Measurements from ENCODE around the gene DNAJC3. TPM values are rescaled to one million over a fixed set of nuclear protein-coding genes. Genes with fewer than 3 reads are reported as not detected.
"Not testable (repeated sequence)": the region's sequence is repeated elsewhere in the genome, so short reads cannot be mapped to it uniquely, and the experiment has no call there.

Gene DNAJC3
- total RNA-seq, 1 donor from 2014 or later = 9.5 TPM

DNA sequence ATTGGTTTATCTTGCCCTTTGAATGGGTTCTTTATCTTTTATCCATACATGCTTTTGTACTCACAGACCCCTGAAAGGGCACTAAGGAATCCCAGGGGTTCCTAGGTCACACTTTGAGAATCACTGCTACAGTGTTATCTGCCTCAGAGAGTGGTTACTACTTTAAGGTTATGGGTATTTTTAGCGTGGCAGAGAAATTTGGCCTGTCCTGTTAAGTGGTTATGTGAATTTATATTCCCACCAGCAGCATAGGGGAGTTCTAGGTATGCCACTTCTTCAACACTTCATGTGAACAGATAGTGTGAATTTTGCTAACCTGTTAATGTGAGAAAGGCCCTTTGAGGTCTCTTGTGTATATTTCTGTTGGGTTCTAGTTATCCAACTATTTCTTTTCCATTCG lies 75.7 kb downstream of the DNAJC3 start:
- peaks cover 3% of the 10 kb centered on the region for H3K27me3 Mint-ChIP-seq (ENCODE audit: unreplicated experiment)
- no peak for DNase-seq
- no peaks in the 10 kb centered on the region for H3K4me1 Mint-ChIP-seq (ENCODE audit: low read depth, unreplicated experiment)
- no peaks in the 10 kb centered on the region for H3K36me3 Mint-ChIP-seq (ENCODE audit: unreplicated experiment)
- H3K4me3 Mint-ChIP-seq (ENCODE audit: unreplicated experiment) = no peak overlapping the region
- TF ChIP-seq, protein P1, sequence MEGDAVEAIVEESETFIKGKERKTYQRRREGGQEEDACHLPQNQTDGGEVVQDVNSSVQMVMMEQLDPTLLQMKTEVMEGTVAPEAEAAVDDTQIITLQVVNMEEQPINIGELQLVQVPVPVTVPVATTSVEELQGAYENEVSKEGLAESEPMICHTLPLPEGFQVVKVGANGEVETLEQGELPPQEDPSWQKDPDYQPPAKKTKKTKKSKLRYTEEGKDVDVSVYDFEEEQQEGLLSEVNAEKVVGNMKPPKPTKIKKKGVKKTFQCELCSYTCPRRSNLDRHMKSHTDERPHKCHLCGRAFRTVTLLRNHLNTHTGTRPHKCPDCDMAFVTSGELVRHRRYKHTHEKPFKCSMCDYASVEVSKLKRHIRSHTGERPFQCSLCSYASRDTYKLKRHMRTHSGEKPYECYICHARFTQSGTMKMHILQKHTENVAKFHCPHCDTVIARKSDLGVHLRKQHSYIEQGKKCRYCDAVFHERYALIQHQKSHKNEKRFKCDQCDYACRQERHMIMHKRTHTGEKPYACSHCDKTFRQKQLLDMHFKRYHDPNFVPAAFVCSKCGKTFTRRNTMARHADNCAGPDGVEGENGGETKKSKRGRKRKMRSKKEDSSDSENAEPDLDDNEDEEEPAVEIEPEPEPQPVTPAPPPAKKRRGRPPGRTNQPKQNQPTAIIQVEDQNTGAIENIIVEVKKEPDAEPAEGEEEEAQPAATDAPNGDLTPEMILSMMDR (IDR thresholded peaks at IDR 0.05; ENCODE audit: partially characterized antibody, unreplicated experiment) = no peak
- H3K9me3 Mint-ChIP-seq (ENCODE audit: unreplicated experiment) = no peaks in the 10 kb centered on the region
- no peak overlapping the region for H3K27ac Mint-ChIP-seq (ENCODE audit: unreplicated experiment)

DNA sequence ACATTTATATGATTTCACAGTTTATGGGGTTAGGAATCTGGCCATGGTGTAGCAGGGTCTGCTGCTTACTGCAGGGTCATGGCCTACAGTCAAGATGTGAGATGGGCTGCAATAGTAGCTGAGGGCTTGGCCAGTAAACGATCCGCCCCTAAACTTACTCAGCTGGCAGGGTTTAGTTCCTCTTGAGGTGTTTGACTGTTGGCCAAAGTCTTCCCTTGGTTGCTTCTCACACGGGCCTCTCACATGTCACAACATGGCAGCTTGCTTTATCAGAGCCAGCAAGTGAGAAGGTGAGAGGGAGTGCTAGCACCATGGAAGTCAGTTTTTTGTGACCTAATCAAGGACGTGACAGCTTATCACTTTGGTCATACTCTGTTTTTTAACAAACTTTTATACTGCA lies 77.1 kb downstream of the DNAJC3 start:
- TF ChIP-seq, protein P1 (IDR thresholded peaks at IDR 0.05; ENCODE audit: partially characterized antibody, unreplicated experiment) = no peak
- H3K9me3 Mint-ChIP-seq (ENCODE audit: unreplicated experiment) = no peaks in the 10 kb centered on the region

DNA sequence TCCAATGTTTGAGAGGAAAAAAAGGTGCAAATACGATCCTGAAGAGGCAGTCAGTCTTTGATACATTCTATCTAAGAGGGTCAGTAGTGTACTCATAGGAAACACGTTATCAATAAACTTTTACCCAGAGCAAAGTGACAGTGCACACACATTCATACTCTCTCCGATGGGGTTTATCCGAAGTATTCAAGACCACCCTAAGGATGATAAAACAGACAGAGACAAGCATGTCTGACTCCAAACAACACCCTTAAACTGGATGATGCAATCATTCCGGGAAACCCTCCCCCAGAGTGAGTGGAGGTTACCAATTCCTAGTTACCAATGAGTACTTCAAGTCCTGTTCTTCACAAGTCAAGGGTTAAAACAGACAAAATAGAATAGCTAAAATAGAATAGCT lies 79.1 kb downstream of the DNAJC3 start:
- no peak for DNase-seq
- Mint-ChIP-seq H3K27me3 (ENCODE audit: unreplicated experiment) (peaks cover 3% of the 10 kb centered on the region), H3K27ac (ENCODE audit: unreplicated experiment) (no peak overlapping the region), H3K36me3 (ENCODE audit: unreplicated experiment) (no peaks in the 10 kb centered on the region), H3K9me3 (ENCODE audit: unreplicated experiment) (no peaks in the 10 kb centered on the region), H3K4me3 (ENCODE audit: unreplicated experiment) (no peak overlapping the region), H3K4me1 (ENCODE audit: low read depth, unreplicated experiment) (no peaks in the 10 kb centered on the region)
- TF ChIP-seq, protein P1 (IDR thresholded peaks at IDR 0.05; ENCODE audit: partially characterized antibody, unreplicated experiment) = no peak

More for the DNA sequence above, 77.1 kb downstream of the DNAJC3 start:
- no peak for DNase-seq
- peaks cover 3% of the 10 kb centered on the region for H3K27me3 Mint-ChIP-seq (ENCODE audit: unreplicated experiment)
- no peak overlapping the region for H3K4me3 Mint-ChIP-seq (ENCODE audit: unreplicated experiment)
- no peak overlapping the region for H3K27ac Mint-ChIP-seq (ENCODE audit: unreplicated experiment)
- H3K36me3 Mint-ChIP-seq (ENCODE audit: unreplicated experiment) = no peaks in the 10 kb centered on the region
- no peaks in the 10 kb centered on the region for H3K4me1 Mint-ChIP-seq (ENCODE audit: low read depth, unreplicated experiment)

DNA sequence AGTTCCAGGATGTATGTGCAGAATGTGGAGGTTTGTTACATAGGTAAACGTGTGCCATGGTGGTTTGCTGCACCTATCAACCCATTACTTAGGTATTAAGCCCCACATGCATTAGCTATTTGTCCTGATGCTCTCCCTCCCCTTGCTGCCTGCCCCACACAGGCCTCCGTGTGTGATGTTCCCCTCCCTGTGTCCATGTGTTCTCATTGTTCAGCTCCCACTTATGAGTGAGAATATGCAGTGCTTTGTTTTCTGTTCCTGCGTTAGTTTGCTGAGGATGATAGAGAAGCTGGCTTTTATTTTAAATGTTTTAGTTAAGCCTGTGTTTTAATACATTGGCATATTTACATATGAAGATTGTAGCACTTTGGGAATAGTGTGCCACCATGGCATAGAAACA lies 85.7 kb downstream of the DNAJC3 start:
- not testable (repeated sequence) for DNase-seq; H3K4me1 Mint-ChIP-seq (ENCODE audit: low read depth, unreplicated experiment); H3K9me3 Mint-ChIP-seq (ENCODE audit: unreplicated experiment); H3K27ac Mint-ChIP-seq (ENCODE audit: unreplicated experiment); H3K36me3 Mint-ChIP-seq (ENCODE audit: unreplicated experiment); H3K27me3 Mint-ChIP-seq (ENCODE audit: unreplicated experiment); H3K4me3 Mint-ChIP-seq (ENCODE audit: unreplicated experiment)

DNA sequence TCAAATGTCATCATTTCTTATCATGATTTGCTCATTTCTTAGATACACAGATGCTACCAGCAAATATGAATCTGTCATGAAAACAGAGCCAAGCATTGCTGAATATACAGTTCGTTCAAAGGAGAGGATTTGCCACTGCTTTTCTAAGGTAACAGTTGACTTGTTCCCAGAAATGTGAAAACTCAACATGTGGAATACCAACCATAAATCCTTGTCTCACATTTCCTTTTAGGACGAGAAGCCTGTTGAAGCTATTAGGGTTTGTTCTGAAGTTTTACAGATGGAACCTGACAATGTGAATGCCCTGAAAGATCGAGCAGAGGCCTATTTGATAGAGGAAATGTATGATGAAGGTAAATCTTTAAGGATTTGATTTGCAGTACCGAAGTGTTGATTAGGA lies 86.7 kb downstream of the DNAJC3 start:
- no peak overlapping the region for H3K27ac Mint-ChIP-seq (ENCODE audit: unreplicated experiment)
- H3K27me3 Mint-ChIP-seq (ENCODE audit: unreplicated experiment) = peaks cover 2% of the 10 kb centered on the region
- H3K36me3 Mint-ChIP-seq (ENCODE audit: unreplicated experiment) = no peaks in the 10 kb centered on the region
- TF ChIP-seq, protein P1 (IDR thresholded peaks at IDR 0.05; ENCODE audit: partially characterized antibody, unreplicated experiment) = no peak
- DNase-seq = no peak
- H3K4me1 Mint-ChIP-seq (ENCODE audit: low read depth, unreplicated experiment) = no peaks in the 10 kb centered on the region
- no peaks in the 10 kb centered on the region for H3K9me3 Mint-ChIP-seq (ENCODE audit: unreplicated experiment)
- H3K4me3 Mint-ChIP-seq (ENCODE audit: unreplicated experiment) = no peak overlapping the region

DNA sequence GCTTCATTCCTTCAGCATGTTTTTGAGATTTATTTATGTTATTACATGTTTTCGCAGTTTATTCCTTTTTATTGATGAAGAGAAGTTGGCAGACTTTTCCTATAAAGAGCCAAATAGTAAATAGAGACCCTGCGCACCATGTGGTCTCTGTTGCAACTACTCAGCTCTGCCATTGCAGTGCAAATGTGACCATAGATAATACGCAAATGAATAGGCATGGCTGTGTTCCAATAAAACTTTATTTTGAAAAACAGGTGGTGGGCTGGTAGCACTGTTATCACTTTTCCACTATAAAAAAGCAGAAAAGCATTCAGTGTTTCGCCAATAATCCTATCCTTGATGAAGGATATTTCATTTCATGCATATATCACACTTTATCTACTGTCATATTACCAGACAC lies 95.0 kb downstream of the DNAJC3 start:
- no peaks in the 10 kb centered on the region for H3K4me1 Mint-ChIP-seq (ENCODE audit: low read depth, unreplicated experiment)
- TF ChIP-seq, protein P1 (IDR thresholded peaks at IDR 0.05; ENCODE audit: partially characterized antibody, unreplicated experiment) = no peak
- H3K27me3 Mint-ChIP-seq (ENCODE audit: unreplicated experiment) = no peaks in the 10 kb centered on the region

More for the DNA sequence above, 95.0 kb downstream of the DNAJC3 start:
- no peaks in the 10 kb centered on the region for H3K9me3 Mint-ChIP-seq (ENCODE audit: unreplicated experiment)
- no peak overlapping the region for H3K4me3 Mint-ChIP-seq (ENCODE audit: unreplicated experiment)
- no peak for DNase-seq
- H3K27ac Mint-ChIP-seq (ENCODE audit: unreplicated experiment) = no peak overlapping the region
- no peaks in the 10 kb centered on the region for H3K36me3 Mint-ChIP-seq (ENCODE audit: unreplicated experiment)
